OCI-LY1 (cell line): ENCODE data around the gene TEKT5.

Experiments used
- CTCF ChIP-seq: fragments of 200-600 bp; sonication (generic), shearing (Covaris generic); IDR thresholded peaks from 2 replicates; pipeline ENCODE4 v1.5.1; 2017; ENCODE audit warnings: mild to moderate bottlenecking, antibody characterized with exemption, low read length, moderate library complexity, mixed read lengths
- EZH2 ChIP-seq: fragments of 200-600 bp; sonication (generic), shearing (Covaris generic); IDR thresholded peaks from 2 replicates; pipeline ENCODE4 v1.8.0; 2017; ENCODE audit warnings: borderline replicate concordance, mixed run types, mild to moderate bottlenecking, antibody characterized with exemption, low read length, moderate library complexity, mixed read lengths

- TF ChIP-seq CTCF, result no peak
- no peak for TF ChIP-seq EZH2
Measured at GRCh38 chr16:10741844-10742243, 47.1 kb upstream of the TEKT5 start.
